Caco-2 (cell line): ENCODE measurements around the gene KLHL40. TPM values are rescaled to one million over a fixed set of nuclear protein-coding genes. Genes with fewer than 3 reads are reported as not detected.
A peak's percentile ranks its signal among the peaks of the same experiment; 100 is the strongest.

Experiments
- BruUV-seq: library from RNA; stranded (reverse); fragments of 400-500 nt; replicated peaks from 2 replicates; lab custom pipeline; 2021; lab: Mats Ljungman, UMichigan
- CTCF ChIA-PET: fragments of 300-600 bp; sonication (Branson Sonifier 250); formaldehyde crosslinking; loops from one replicate; lab custom pipeline; 2022; ENCODE audit warnings: antibody characterized with exemption; lab: Charles Lee
- POLR2A ChIA-PET: fragments of 300-600 bp; sonication (Branson Sonifier 250); formaldehyde crosslinking; loops from one replicate; lab custom pipeline; 2022; ENCODE audit warnings: antibody characterized with exemption; lab: Charles Lee
- DNase-seq, 2 experiments: peaks; one replicate each; pipeline versions ENCODE4 v3.0.0 to v3.0.0-alpha.2; 2020 to 2022
- H3K27me3 ChIP-seq: replicated peaks from 2 replicates; pipeline ENCODE4 v1.6.0; 2011; ENCODE audit warnings: low read length; ENCODE audit not compliant: control insufficient read depth, insufficient read depth
- H3K36me3 ChIP-seq: 2 replicates; pipeline ENCODE4 v1.5.1; 2011; ENCODE audit warnings: low read length; ENCODE audit not compliant: control insufficient read depth, insufficient read depth
- H3K4me1 ChIP-seq: fragments of 250-450 bp; sonication (Bioruptor Pico); 2 replicates; pipeline ENCODE4 v1.5.1; 2020; ENCODE audit warnings: mild to moderate bottlenecking
- H3K4me3 ChIP-seq: 2 replicates; pipeline ENCODE4 v1.5.1; 2011; ENCODE audit warnings: low read depth, mild to moderate bottlenecking, control low read depth, low read length
- H3K9me3 ChIP-seq: fragments of 250-450 bp; sonication (Bioruptor Pico); 2 replicates; pipeline ENCODE4 v1.5.1; 2020; ENCODE audit warnings: mild to moderate bottlenecking, moderate library complexity
- H3K27ac Mint-ChIP-seq: one replicate; pipeline ENCODE4 v1.8.0; 2022; ENCODE audit warnings: mixed read lengths; ENCODE audit not compliant: unreplicated experiment
- H3K27me3 Mint-ChIP-seq: one replicate; pipeline ENCODE4 v1.8.0; 2022; ENCODE audit warnings: mixed read lengths; ENCODE audit not compliant: insufficient read depth, unreplicated experiment
- H3K36me3 Mint-ChIP-seq: one replicate; pipeline ENCODE4 v1.8.0; 2022; ENCODE audit warnings: mild to moderate bottlenecking, mixed read lengths; ENCODE audit not compliant: insufficient read depth, unreplicated experiment
- H3K4me1 Mint-ChIP-seq: one replicate; pipeline ENCODE4 v1.8.0; 2022; ENCODE audit warnings: low read depth, mixed read lengths; ENCODE audit not compliant: unreplicated experiment
- H3K4me3 Mint-ChIP-seq: one replicate; pipeline ENCODE4 v1.8.0; 2022; ENCODE audit warnings: mild to moderate bottlenecking, moderate library complexity, mixed read lengths; ENCODE audit not compliant: unreplicated experiment
- H3K9me3 Mint-ChIP-seq: one replicate; pipeline ENCODE4 v1.8.0; 2022; ENCODE audit warnings: mixed read lengths; ENCODE audit not compliant: unreplicated experiment
- CTCF ChIP-seq, 2 experiments: fragments of 200-600 bp in 1 of 2; IDR thresholded peaks; 1 replicate in 1 of 2; 2 replicates in 1 of 2; pipeline versions ENCODE4 v1.5.1 to v1.8.0; 2011 to 2022; ENCODE audit warnings: antibody characterized with exemption in 1 of 2, control low read depth in 1 of 2, inconsistent platforms in 1 of 2, low read depth in 1 of 2, low read length in 1 of 2, mild to moderate bottlenecking in 1 of 2, moderate library complexity in 1 of 2; ENCODE audit not compliant: insufficient read depth in 1 of 2, severe bottlenecking in 1 of 2, unreplicated experiment in 1 of 2
- intact Hi-C: fragments of 100-400 bp; cut with micrococcal nuclease; formaldehyde crosslinking; loops from one replicate; pipeline ENCODE4 v1.10.0; 2022; ENCODE audit not compliant: unreplicated experiment
- total RNA-seq: library from RNA; stranded (reverse); gene quantifications from 2 replicates; pipeline ENCODE4 v1.2.3, GENCODE V29; 2022

Gene KLHL40
- total RNA-seq, 1 experiment from 2014 or later = not detected

GRCh38 chr3:42711491-42712343 is 26.4 kb downstream of the KLHL40 start:
- no peaks in the 10 kb centered on the region; the same call in 1 of the 2 replicates for H3K27me3 ChIP-seq
- H3K9me3 ChIP-seq = no peaks in the 10 kb centered on the region
- Mint-ChIP-seq H3K4me3 (no peak overlapping the region), H3K4me1 (no peaks in the 10 kb centered on the region), H3K27me3 (peaks cover 10% of the 10 kb centered on the region), H3K27ac (no peak overlapping the region), H3K36me3 (no peaks in the 10 kb centered on the region), H3K9me3 (no peaks in the 10 kb centered on the region)
- H3K36me3 ChIP-seq = no peaks in the 10 kb centered on the region
- BruUV-seq = no TSS peak
- H3K4me1 ChIP-seq = no peaks in the 10 kb centered on the region
- DNase-seq = peak in 1 of 2 experiments; percentile 28
- ChIA-PET POLR2A (no interaction called here), CTCF (interaction anchor here (0.6 kb wide), 2 partner anchors 117 to 1612 kb away, joined by 3 to 4 read pairs; no protein-coding TSS in a partner anchor)
- H3K4me3 ChIP-seq = no peak overlapping the region
- intact Hi-C loops = no loop called here
- peak in 1 of 2 experiments; percentile 12 for TF ChIP-seq CTCF (IDR thresholded peaks at IDR 0.05; ENCODE audit: insufficient read depth in 1 of 2, low read depth in 1 of 2, low read length in 1 of 2, severe bottlenecking in 1 of 2, unreplicated experiment in 1 of 2)

GRCh38 chr3:42712344-42712648 is 27.0 kb downstream of the KLHL40 start:
- no peak overlapping the region for H3K4me3 ChIP-seq
- H3K27me3 Mint-ChIP-seq = peaks cover 10% of the 10 kb centered on the region
- H3K27me3 ChIP-seq = no peaks in the 10 kb centered on the region; the same call in 1 of the 2 replicates
- no peaks in the 10 kb centered on the region for H3K9me3 ChIP-seq
- intact Hi-C loops = no loop called here
- POLR2A ChIA-PET = no interaction called here
- H3K4me3 Mint-ChIP-seq = no peak overlapping the region
- H3K27ac Mint-ChIP-seq = no peak overlapping the region
- CTCF ChIA-PET = interaction anchor here (0.6 kb wide), 1 partner anchor 9 kb away, joined by 3 read pairs; no protein-coding TSS in a partner anchor
- no TSS peak for BruUV-seq
- no peaks in the 10 kb centered on the region for H3K4me1 ChIP-seq
- no peaks in the 10 kb centered on the region for H3K36me3 ChIP-seq
- no peak for DNase-seq
- no peak for TF ChIP-seq CTCF (IDR thresholded peaks at IDR 0.05; ENCODE audit: insufficient read depth in 1 of 2, low read depth in 1 of 2, low read length in 1 of 2, severe bottlenecking in 1 of 2, unreplicated experiment in 1 of 2)
- H3K9me3 Mint-ChIP-seq = no peaks in the 10 kb centered on the region
- H3K4me1 Mint-ChIP-seq = no peaks in the 10 kb centered on the region
- H3K36me3 Mint-ChIP-seq = no peaks in the 10 kb centered on the region

- Histone ChIP-seq H3K36me3 (no peaks in the 10 kb centered on the region), H3K9me3 (no peaks in the 10 kb centered on the region), H3K4me1 (no peaks in the 10 kb centered on the region), H3K4me3 (no peak overlapping the region), H3K27me3 (no peaks in the 10 kb centered on the region; the same call in 1 of the 2 replicates)
- Mint-ChIP-seq H3K4me1 (no peaks in the 10 kb centered on the region), H3K4me3 (no peak overlapping the region), H3K27ac (no peak overlapping the region), H3K27me3 (peaks cover 10% of the 10 kb centered on the region), H3K36me3 (no peaks in the 10 kb centered on the region), H3K9me3 (no peaks in the 10 kb centered on the region)
- no peak for TF ChIP-seq CTCF (IDR thresholded peaks at IDR 0.05; ENCODE audit: insufficient read depth in 1 of 2, low read depth in 1 of 2, low read length in 1 of 2, severe bottlenecking in 1 of 2, unreplicated experiment in 1 of 2)
- ChIA-PET POLR2A (no interaction called here), CTCF (interaction anchor here (0.6 kb wide), 1 partner anchor 9 kb away, joined by 3 read pairs; no protein-coding TSS in a partner anchor)
- BruUV-seq = no TSS peak
- intact Hi-C loops = no loop called here
- peak in 1 of 2 experiments; percentile 17 for DNase-seq
These were observed 27.5 kb downstream of the KLHL40 start for GRCh38 chr3:42712688-42713372.
